Measurements from ENCODE around the gene TAF11L3.
"Not testable (repeated sequence)": the region's sequence is repeated elsewhere in the genome, so short reads cannot be mapped to it uniquely, and the experiment has no call there.

TAF11L3 gene

DNA sequence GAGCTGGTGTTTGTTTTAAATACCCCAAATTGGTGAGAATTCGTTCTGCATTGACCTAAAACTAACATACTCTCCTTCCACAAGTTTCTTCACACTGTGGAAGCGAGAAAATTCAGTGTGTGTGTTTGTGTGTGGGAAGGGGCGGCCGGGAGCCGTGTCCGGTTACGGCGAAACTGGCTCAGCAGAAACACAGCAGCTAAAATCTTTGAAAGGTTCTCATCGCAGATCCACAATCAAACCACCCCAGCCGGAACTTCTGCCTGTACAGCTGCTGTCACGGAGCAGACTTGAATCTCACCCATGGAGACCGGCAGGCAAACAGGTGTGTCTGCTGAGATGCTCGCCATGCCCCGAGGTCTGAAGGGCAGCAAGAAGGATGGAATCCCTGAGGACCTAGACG lies at the start of gene TAF11L3:
TAF11L3 (plus strand) TSS at position 301 of the 400 bp plus-strand sequence.
- H3K4me3 ChIP-seq (ENCODE audit: low read depth, low read length); in situ Hi-C loops (cut with HindIII; ENCODE audit: low sequenced_read_pairs); DNase-seq (ENCODE audit: low read depth): not testable (repeated sequence)

DNA sequence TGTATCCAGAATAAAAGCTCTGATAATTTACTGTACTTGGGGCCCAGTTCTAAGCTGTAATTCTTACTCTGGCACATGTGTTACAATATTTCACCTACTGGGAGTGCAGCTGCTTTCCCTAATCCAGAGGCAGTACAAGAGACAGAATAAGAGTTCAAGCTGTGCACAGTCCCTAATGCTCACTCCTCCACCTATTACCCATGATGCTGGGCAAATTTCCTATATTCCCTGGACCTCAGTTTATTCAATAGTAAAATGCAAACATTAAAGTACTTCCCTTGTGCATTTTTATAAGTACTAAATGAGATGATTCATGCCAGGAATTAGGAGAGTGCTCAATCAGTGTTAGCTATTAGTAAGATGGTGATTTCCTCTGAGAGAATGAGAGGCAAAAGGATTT lies 48.1 kb upstream of the TAF11L3 start:
- in situ Hi-C loops (cut with HindIII; ENCODE audit: low sequenced_read_pairs), result no loop called here
- TF ChIP-seq CTCF (IDR thresholded peaks at IDR 0.05; ENCODE audit: low read depth, low read length, missing control alignments), result no peak
- DNase-seq (ENCODE audit: low read depth), result no peak
- H3K4me3 ChIP-seq (ENCODE audit: low read depth, low read length), result no peak overlapping the region

DNA sequence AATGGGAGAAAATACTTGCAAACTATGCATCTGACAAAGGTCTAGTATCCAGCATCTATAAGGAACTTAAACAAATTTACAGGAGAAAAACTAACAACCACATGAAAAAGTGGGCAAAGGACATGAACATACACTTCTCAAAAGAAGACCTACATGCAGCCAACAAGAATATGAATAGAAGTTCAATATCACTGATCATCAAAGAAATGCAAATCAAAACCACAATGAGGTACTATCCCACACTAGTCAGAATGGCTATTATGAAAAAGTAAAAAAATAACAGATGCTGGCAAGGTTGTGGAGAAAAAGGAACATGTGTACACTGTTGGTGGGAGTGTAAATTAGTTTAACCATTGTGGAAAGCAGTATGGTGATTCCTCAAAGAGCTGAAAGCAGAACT lies 43.1 kb upstream of the TAF11L3 start:
- in situ Hi-C loops (cut with HindIII; ENCODE audit: low sequenced_read_pairs); DNase-seq (ENCODE audit: low read depth); H3K4me3 ChIP-seq (ENCODE audit: low read depth, low read length): not testable (repeated sequence)

DNA sequence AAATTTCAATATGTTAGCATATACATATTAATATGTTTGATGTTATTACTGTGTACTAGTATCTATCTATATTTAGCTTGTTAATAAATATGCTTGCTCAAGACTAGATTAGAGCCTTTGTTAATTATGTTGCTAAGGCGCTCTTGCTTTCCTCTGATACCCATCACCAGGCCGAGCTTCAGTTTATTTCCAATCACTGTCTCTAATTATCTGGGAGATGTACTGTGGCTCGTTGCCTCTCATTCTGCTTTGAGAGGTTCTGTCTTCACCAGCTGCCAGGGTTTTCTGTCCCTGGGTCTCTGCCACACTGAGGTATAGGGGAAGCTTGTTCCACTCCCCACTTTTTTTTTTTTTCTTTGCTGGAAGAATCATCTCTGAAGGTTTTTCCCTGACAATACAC lies 41.1 kb upstream of the TAF11L3 start:
- no peak overlapping the region for H3K4me3 ChIP-seq (ENCODE audit: low read depth, low read length)
- no peak for TF ChIP-seq CTCF (IDR thresholded peaks at IDR 0.05; ENCODE audit: low read depth, low read length, missing control alignments)
- in situ Hi-C loops (cut with HindIII; ENCODE audit: low sequenced_read_pairs), result no loop called here
- DNase-seq (ENCODE audit: low read depth), result no peak

- in situ Hi-C loops (cut with HindIII; ENCODE audit: low sequenced_read_pairs), result no loop called here
- H3K4me3 ChIP-seq (ENCODE audit: low read depth, low read length), result no peak overlapping the region
- no peak for DNase-seq (ENCODE audit: low read depth)
- no peak for TF ChIP-seq CTCF (IDR thresholded peaks at IDR 0.05; ENCODE audit: low read depth, low read length, missing control alignments)
Observed at GRCh38 chr5:17477573-17478265, 40.4 kb upstream of the TAF11L3 start.

DNA sequence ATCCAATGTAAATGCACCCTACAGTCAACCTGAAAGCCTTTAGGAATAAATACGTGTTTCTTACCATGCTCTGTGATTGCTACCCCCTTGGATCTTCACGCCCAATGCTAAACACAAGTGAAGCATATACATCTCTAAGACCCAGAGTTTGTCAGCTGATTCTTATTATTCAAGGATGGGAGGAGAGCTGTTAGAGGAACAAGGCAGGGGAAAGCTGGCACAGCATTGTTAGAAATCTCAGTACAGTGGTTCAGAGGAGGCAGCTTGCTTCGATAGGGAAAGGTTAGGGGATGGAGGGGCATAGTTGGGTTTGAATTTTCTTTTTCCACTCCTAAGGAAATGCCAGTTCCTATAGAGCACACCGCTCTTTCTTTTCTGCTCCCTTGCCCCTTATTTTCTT lies 36.8 kb upstream of the TAF11L3 start:
- TF ChIP-seq CTCF (IDR thresholded peaks at IDR 0.05; ENCODE audit: low read depth, low read length, missing control alignments), result no peak
- in situ Hi-C loops (cut with HindIII; ENCODE audit: low sequenced_read_pairs), result no loop called here
- DNase-seq (ENCODE audit: low read depth), result no peak
- no peak overlapping the region for H3K4me3 ChIP-seq (ENCODE audit: low read depth, low read length)

- no peak for DNase-seq (ENCODE audit: low read depth)
- no peak overlapping the region for H3K4me3 ChIP-seq (ENCODE audit: low read depth, low read length)
- no peak for TF ChIP-seq CTCF (IDR thresholded peaks at IDR 0.05; ENCODE audit: low read depth, low read length, missing control alignments)
- in situ Hi-C loops (cut with HindIII; ENCODE audit: low sequenced_read_pairs), result no loop called here
Observed at GRCh38 chr5:17482790-17483189, 35.4 kb upstream of the TAF11L3 start.

GRCh38 chr5:17486464-17487173 lies 31.5 kb upstream of the TAF11L3 start:
- in situ Hi-C loops (cut with HindIII; ENCODE audit: low sequenced_read_pairs); H3K4me3 ChIP-seq (ENCODE audit: low read depth, low read length); DNase-seq (ENCODE audit: low read depth): not testable (repeated sequence)

All from astrocyte of the cerebellum (primary cell).